H9 (cell line): ENCODE data around the gene C22orf23. TPM values are rescaled to one million over a fixed set of nuclear protein-coding genes. Genes with fewer than 3 reads are reported as not detected.

ENCODE experiments used
- DNase-seq: peaks from one replicate; pipeline ENCODE4 v3.0.0-alpha.2; 2017
- H2AFZ ChIP-seq: one replicate; pipeline ENCODE4 v1.6.1; 2013; ENCODE audit warnings: mild to moderate bottlenecking, low read length, control low read depth, moderate library complexity
- H2AK5ac ChIP-seq: 2 replicates; pipeline ENCODE4 v1.6.1; 2013; ENCODE audit warnings: low read length, control low read depth, mixed read lengths; ENCODE audit not compliant: insufficient read length
- H2BK120ac ChIP-seq: one replicate; pipeline ENCODE4 v1.6.1; 2013; ENCODE audit warnings: low read depth, mild to moderate bottlenecking, low read length, control low read depth, inconsistent platforms; ENCODE audit not compliant: poor library complexity, severe bottlenecking
- H2BK12ac ChIP-seq: 2 replicates; pipeline ENCODE4 v1.6.1; 2013; ENCODE audit warnings: low read length, control low read depth, mixed read lengths, low read depth; ENCODE audit not compliant: insufficient read length
- H2BK15ac ChIP-seq: 2 replicates; pipeline ENCODE4 v1.6.1; 2013; ENCODE audit warnings: low read depth, low read length, control low read depth
- H2BK20ac ChIP-seq: one replicate; pipeline ENCODE4 v1.6.1; 2013; ENCODE audit warnings: low read depth, mild to moderate bottlenecking, low read length, control low read depth, inconsistent platforms; ENCODE audit not compliant: poor library complexity, severe bottlenecking
- H2BK5ac ChIP-seq: 2 replicates; pipeline ENCODE4 v1.6.1; 2013; ENCODE audit warnings: low read length, control low read depth, mixed read lengths; ENCODE audit not compliant: insufficient read length
- H3K14ac ChIP-seq: 2 replicates; pipeline ENCODE4 v1.6.1; 2013; ENCODE audit warnings: low read length, control low read depth; ENCODE audit not compliant: insufficient read depth
- H3K18ac ChIP-seq: 2 replicates; pipeline ENCODE4 v1.6.1; 2013; ENCODE audit warnings: low read depth, mild to moderate bottlenecking, mixed read lengths, low read length, control low read depth; ENCODE audit not compliant: insufficient read length
- H3K23ac ChIP-seq: 2 replicates; pipeline ENCODE4 v1.6.1; 2013; ENCODE audit warnings: low read length, control low read depth, mixed read lengths, low read depth; ENCODE audit not compliant: insufficient read length
- H3K23me2 ChIP-seq: 2 replicates; pipeline ENCODE4 v1.6.1; 2013; ENCODE audit warnings: low read depth, mild to moderate bottlenecking, mixed read lengths, low read length, control low read depth; ENCODE audit not compliant: insufficient read length, poor library complexity, severe bottlenecking
- H3K27ac ChIP-seq: 2 replicates; pipeline ENCODE4 v1.5.1; 2013; ENCODE audit warnings: low read length, control low read depth, mixed read lengths, low read depth; ENCODE audit not compliant: insufficient read length
- H3K27me3 ChIP-seq: 2 replicates; pipeline ENCODE4 v1.6.1; 2013; ENCODE audit warnings: low read length, control low read depth, inconsistent platforms; ENCODE audit not compliant: insufficient read depth
- H3K4ac ChIP-seq: 2 replicates; pipeline ENCODE4 v1.6.1; 2013; ENCODE audit warnings: low read depth, mild to moderate bottlenecking, control low read depth, inconsistent platforms, low read length, moderate library complexity
- H3K4me1 ChIP-seq: 2 replicates; pipeline ENCODE4 v1.6.1; 2013; ENCODE audit warnings: low read length, control low read depth, inconsistent platforms; ENCODE audit not compliant: insufficient read depth
- H3K4me2 ChIP-seq: 2 replicates; pipeline ENCODE4 v1.6.1; 2013; ENCODE audit warnings: low read length, control low read depth, mixed read lengths; ENCODE audit not compliant: insufficient read length, insufficient read depth
- H3K56ac ChIP-seq: 2 replicates; pipeline ENCODE4 v1.6.1; 2013; ENCODE audit warnings: low read depth, mild to moderate bottlenecking, mixed read lengths, low read length, control low read depth; ENCODE audit not compliant: insufficient read length
- H3K79me1 ChIP-seq: 2 replicates; pipeline ENCODE4 v1.6.1; 2013; ENCODE audit warnings: low read depth, mild to moderate bottlenecking, moderate library complexity, low read length, control low read depth, inconsistent platforms; ENCODE audit not compliant: insufficient read depth, poor library complexity, severe bottlenecking
- H3K79me2 ChIP-seq: 2 replicates; pipeline ENCODE4 v1.6.1; 2013; ENCODE audit warnings: low read length, control low read depth, inconsistent platforms; ENCODE audit not compliant: insufficient read depth
- H3K9ac ChIP-seq: 2 replicates; pipeline ENCODE4 v1.6.1; 2013; ENCODE audit warnings: low read length, control low read depth, mixed read lengths; ENCODE audit not compliant: insufficient read length; ENCODE audit errors: extremely low read depth
- H3K9me3 ChIP-seq: one replicate; pipeline ENCODE4 v1.6.1; 2013; ENCODE audit warnings: low read depth, low read length, inconsistent platforms; ENCODE audit not compliant: control insufficient read depth
- H3T11ph ChIP-seq: one replicate; pipeline ENCODE4 v1.6.1; 2013; ENCODE audit warnings: mild to moderate bottlenecking, low read length, control low read depth, inconsistent platforms
- H4K20me1 ChIP-seq: one replicate; pipeline ENCODE4 v1.6.1; 2013; ENCODE audit not compliant: control insufficient read depth, insufficient read length, insufficient read depth
- H4K5ac ChIP-seq: 2 replicates; pipeline ENCODE4 v1.6.1; 2013; ENCODE audit warnings: low read depth, mild to moderate bottlenecking, mixed read lengths, low read length, control low read depth; ENCODE audit not compliant: insufficient read length
- H4K8ac ChIP-seq: replicated peaks from 2 replicates; pipeline ENCODE4 v1.6.1; 2013; ENCODE audit warnings: low read length, control low read depth, mixed read lengths, low read depth; ENCODE audit not compliant: insufficient read length
- H4K91ac ChIP-seq: 2 replicates; pipeline ENCODE4 v1.6.1; 2013; ENCODE audit warnings: low read depth, mild to moderate bottlenecking, moderate library complexity, mixed read lengths, low read length, control low read depth; ENCODE audit not compliant: insufficient read length
- H3K27ac Mint-ChIP-seq, 3 experiments: 2 replicates in 2 of 3; 3 replicates in 1 of 3; pipeline ENCODE4 v1.8.0; 2020 to 2021; ENCODE audit warnings: mixed read lengths in 3 of 3, mild to moderate bottlenecking in 1 of 3, moderate library complexity in 1 of 3
- H3K27me3 Mint-ChIP-seq: 2 replicates; pipeline ENCODE4 v1.8.0; 2021; ENCODE audit warnings: low read depth, mild to moderate bottlenecking, moderate library complexity, mixed read lengths
- H3K36me3 Mint-ChIP-seq, 3 experiments: 2 replicates in 2 of 3; 3 replicates in 1 of 3; pipeline ENCODE4 v1.8.0; 2020 to 2021; ENCODE audit warnings: low read depth in 3 of 3, mixed read lengths in 3 of 3; ENCODE audit not compliant: insufficient read depth in 1 of 3
- H3K4me1 Mint-ChIP-seq, 2 experiments: 2 replicates each; pipeline ENCODE4 v1.8.0; 2020; ENCODE audit warnings: mixed read lengths in 2 of 2
- H3K4me3 Mint-ChIP-seq, 2 experiments: 2 replicates in 1 of 2; 3 replicates in 1 of 2; pipeline ENCODE4 v1.8.0; 2020 to 2021; ENCODE audit warnings: mild to moderate bottlenecking in 2 of 2, mixed read lengths in 2 of 2, moderate library complexity in 1 of 2
- H3K9me3 Mint-ChIP-seq, 2 experiments: 2 replicates in 1 of 2; 3 replicates in 1 of 2; pipeline ENCODE4 v1.8.0; 2020; ENCODE audit warnings: mild to moderate bottlenecking in 2 of 2, mixed read lengths in 2 of 2, moderate library complexity in 1 of 2
- CTCF ChIP-seq: fragments of 200-600 bp; sonication (generic); conservative IDR thresholded peaks from 3 replicates; pipeline ENCODE4 v1.8.0; 2021; ENCODE audit warnings: antibody characterized with exemption, mild to moderate bottlenecking
- WGBS: extraction: QIAGEN DNeasy Blood & Tissue Kit; methylation state at CpG from one replicate; pipeline ENCODE4 v1.1.7; 2013; ENCODE audit warnings: missing lambda C conversion rate, low lambda C conversion rate, mixed read lengths; ENCODE audit not compliant: insufficient read length; ENCODE audit errors: extremely low coverage; 5-methylcytosine and 5-hydroxymethylcytosine counted together
- total RNA-seq: library from RNA; stranded (reverse); gene quantifications from 2 replicates; pipeline ENCODE4 v1.2.1, GENCODE V29; 2021

The C22orf23 gene
- total RNA-seq, 1 experiment from 2014 or later = 0.57 TPM

DNA sequence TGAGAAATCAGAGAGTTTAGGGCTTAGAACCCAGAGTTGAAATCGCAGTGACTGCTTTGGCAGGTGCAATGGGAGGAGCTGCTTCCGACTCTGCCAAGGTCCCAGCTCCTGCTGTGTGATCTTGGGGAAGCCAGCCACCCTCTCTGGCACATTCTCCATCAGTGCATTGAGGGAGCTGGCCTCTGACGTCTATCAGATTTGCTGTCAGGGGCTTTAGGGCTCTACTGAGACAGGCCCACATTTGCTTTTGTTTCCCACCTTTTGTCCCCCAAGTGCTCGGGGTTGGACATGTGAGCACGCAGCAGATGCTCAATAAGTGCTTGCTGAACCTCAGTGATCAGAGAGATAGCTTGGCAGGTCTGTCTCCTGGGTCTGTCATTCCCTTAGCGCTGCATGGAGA, 41.6 kb upstream of the C22orf23 start:
- H4K20me1 ChIP-seq = no peaks in the 10 kb centered on the region
- H3K14ac ChIP-seq = no peak overlapping the region
- no peak overlapping the region for H2BK12ac ChIP-seq
- no peak overlapping the region for H3K56ac ChIP-seq
- H3K4me3 Mint-ChIP-seq = no peak overlapping the region
- H4K5ac ChIP-seq = no peak overlapping the region
- H4K91ac ChIP-seq = no peak overlapping the region
- no peaks in the 10 kb centered on the region for H3K79me1 ChIP-seq
- peaks cover 18 to 38% of the 10 kb centered on the region in 2 experiments for H3K4me1 Mint-ChIP-seq
- H2BK20ac ChIP-seq = no peak overlapping the region
- H3K4me2 ChIP-seq = no peak overlapping the region
- WGBS = no CpG with 5 or more reads among the region's 6 CpGs
- DNase-seq = no peak
- no peaks in the 10 kb centered on the region for H3K36me3 Mint-ChIP-seq
- no peaks in the 10 kb centered on the region for H3K27me3 ChIP-seq
- H2AK5ac ChIP-seq = no peak overlapping the region
- TF ChIP-seq CTCF = no peak
- H4K8ac ChIP-seq = no peak overlapping the region
- no peaks in the 10 kb centered on the region for H3K9me3 Mint-ChIP-seq
- H3K4me1 ChIP-seq = peaks cover 3% of the 10 kb centered on the region; the same call in 1 of the 2 replicates
- no peak overlapping the region for H3K27ac ChIP-seq
- peaks cover 10% of the 10 kb centered on the region for H3K27me3 Mint-ChIP-seq
- H3K9ac ChIP-seq = no peak overlapping the region
- no peak overlapping the region for H3K23ac ChIP-seq
- H3T11ph ChIP-seq = no peak overlapping the region
- no peak overlapping the region for H3K18ac ChIP-seq
- H2BK120ac ChIP-seq = no peak overlapping the region
- no peaks in the 10 kb centered on the region for H3K79me2 ChIP-seq
- H3K4ac ChIP-seq = no peak overlapping the region
- H3K27ac Mint-ChIP-seq = no peak overlapping the region
- no peak overlapping the region for H2BK15ac ChIP-seq
- no peak overlapping the region for H2BK5ac ChIP-seq
- H2AFZ ChIP-seq = no peak overlapping the region
- no peaks in the 10 kb centered on the region for H3K9me3 ChIP-seq
- no peaks in the 10 kb centered on the region for H3K23me2 ChIP-seq
